Keratinocyte (primary cell): ENCODE data around the gene LAMA1. TPM values are rescaled to one million over a fixed set of nuclear protein-coding genes. Genes with fewer than 3 reads are reported as not detected.

Source experiments
- DNase-seq: peaks from one replicate; pipeline ENCODE4 v3.0.0-alpha.2; 2011; ENCODE audit warnings: low read depth, missing footprints, low spot score
- FAIRE-seq: peaks from 2 replicates; lab custom pipeline; 2011; peaks lifted over from hg19 to GRCh38; lab: Jason Lieb, UNC
- H2AFZ ChIP-seq: 2 replicates; pipeline ENCODE4 v1.6.0; 2012; ENCODE audit warnings: low read length, control low read depth, inconsistent platforms; ENCODE audit not compliant: control insufficient read depth
- H3K27ac ChIP-seq: 2 replicates; pipeline ENCODE4 v1.5.1; 2011; ENCODE audit warnings: low read length; ENCODE audit not compliant: control insufficient read depth, insufficient read depth
- H3K27me3 ChIP-seq: 3 replicates; pipeline ENCODE4 v1.6.0; 2011; ENCODE audit warnings: low read length; ENCODE audit not compliant: control insufficient read depth, insufficient read depth; ENCODE audit errors: extremely low read depth
- H3K36me3 ChIP-seq, 2 experiments: 2 replicates in 1 of 2; 3 replicates in 1 of 2; pipeline ENCODE4 v1.5.1; 2011; ENCODE audit warnings: low read length in 2 of 2, mild to moderate bottlenecking in 1 of 2; ENCODE audit not compliant: control insufficient read depth in 2 of 2, insufficient read depth in 2 of 2; ENCODE audit errors: extremely low read depth in 1 of 2
- H3K4me1 ChIP-seq: 3 replicates; pipeline ENCODE4 v1.5.1; 2011; ENCODE audit warnings: low read length; ENCODE audit not compliant: control insufficient read depth, insufficient read depth; ENCODE audit errors: extremely low read depth
- H3K4me2 ChIP-seq: 3 replicates; pipeline ENCODE4 v1.6.0; 2011; ENCODE audit warnings: low read depth, low read length; ENCODE audit not compliant: control insufficient read depth, insufficient read depth; ENCODE audit errors: extremely low read depth
- H3K4me3 ChIP-seq, 3 experiments: fragments of 200-600 bp in 1 of 3; sonication (generic) in 1 of 3; 2 replicates in 2 of 3; 3 replicates in 1 of 3; pipeline ENCODE4 v1.5.1; 2011 to 2016; ENCODE audit warnings: low read length in 3 of 3, mild to moderate bottlenecking in 3 of 3, control low read depth in 2 of 3, inconsistent platforms in 1 of 3, low read depth in 1 of 3, mixed read lengths in 1 of 3, mixed run types in 1 of 3, moderate library complexity in 1 of 3; ENCODE audit not compliant: control insufficient read depth in 2 of 3, insufficient read depth in 2 of 3; ENCODE audit errors: extremely low read depth in 1 of 3
- H3K79me2 ChIP-seq: 2 replicates; pipeline ENCODE4 v1.6.0; 2012; ENCODE audit warnings: low read length; ENCODE audit not compliant: control insufficient read depth, insufficient read depth
- H3K9ac ChIP-seq: 3 replicates; pipeline ENCODE4 v1.6.0; 2011; ENCODE audit warnings: low read length; ENCODE audit not compliant: control insufficient read depth, insufficient read depth; ENCODE audit errors: extremely low read depth
- H3K9me1 ChIP-seq: 3 replicates; pipeline ENCODE4 v1.6.0; 2011; ENCODE audit warnings: low read length; ENCODE audit not compliant: control insufficient read depth, insufficient read depth; ENCODE audit errors: extremely low read depth
- H3K9me3 ChIP-seq: 2 replicates; pipeline ENCODE4 v1.5.1; 2012; ENCODE audit warnings: low read depth, low read length; ENCODE audit not compliant: control insufficient read depth
- H4K20me1 ChIP-seq: 3 replicates; pipeline ENCODE4 v1.6.0; 2011; ENCODE audit warnings: low read length; ENCODE audit not compliant: control insufficient read depth, insufficient read depth; ENCODE audit errors: extremely low read depth
- CTCF ChIP-seq, 3 experiments: IDR thresholded peaks in 1 of 3; conservative IDR thresholded peaks in 1 of 3; optimal IDR thresholded peaks in 1 of 3; 2 replicates in 2 of 3; 3 replicates in 1 of 3; pipeline versions ENCODE3 to v1.5.1; 2011; ENCODE audit warnings: low read length in 3 of 3, mild to moderate bottlenecking in 3 of 3, moderate library complexity in 2 of 3, control low read depth in 1 of 3, inconsistent platforms in 1 of 3; ENCODE audit not compliant: insufficient read depth in 2 of 3; ENCODE audit errors: extremely low read depth in 1 of 3
- EZH2 ChIP-seq: IDR thresholded peaks from one replicate; pipeline ENCODE4 v1.6.1; 2012; ENCODE audit warnings: inconsistent platforms, mild to moderate bottlenecking, low read length, moderate library complexity
- dilution Hi-C: fragments of 300-500 bp; cut with MboI; formaldehyde crosslinking; loops from one replicate; pipeline ENCODE4 v1.7.0; 2020; ENCODE audit warnings: low sequenced_read_pairs; ENCODE audit not compliant: extremely low pct_ligation_motif_present
- polyA plus RNA-seq, 5 experiments: library from polyadenylated mRNA; depleted of rRNA in 3 of 5; stranded (reverse) in 3 of 5; stranded (forward) in 1 of 5; unstranded in 1 of 5; fragments of >200 nt; gene quantifications; 1 replicate in 1 of 5; 2 replicates in 3 of 5; 3 replicates in 1 of 5; pipeline versions ENCODE4 v1.2.1 to v1.2.3, GENCODE V29; 2011 to 2012; ENCODE audit warnings: missing spikeins in 2 of 5, low read depth in 1 of 5, low replicate concordance in 1 of 5

LAMA1 gene
- polyA plus RNA-seq, 1 donor (not counting 4 experiments of a cell fraction or from before 2014, with no cell fraction given), result 2.1 TPM

DNA sequence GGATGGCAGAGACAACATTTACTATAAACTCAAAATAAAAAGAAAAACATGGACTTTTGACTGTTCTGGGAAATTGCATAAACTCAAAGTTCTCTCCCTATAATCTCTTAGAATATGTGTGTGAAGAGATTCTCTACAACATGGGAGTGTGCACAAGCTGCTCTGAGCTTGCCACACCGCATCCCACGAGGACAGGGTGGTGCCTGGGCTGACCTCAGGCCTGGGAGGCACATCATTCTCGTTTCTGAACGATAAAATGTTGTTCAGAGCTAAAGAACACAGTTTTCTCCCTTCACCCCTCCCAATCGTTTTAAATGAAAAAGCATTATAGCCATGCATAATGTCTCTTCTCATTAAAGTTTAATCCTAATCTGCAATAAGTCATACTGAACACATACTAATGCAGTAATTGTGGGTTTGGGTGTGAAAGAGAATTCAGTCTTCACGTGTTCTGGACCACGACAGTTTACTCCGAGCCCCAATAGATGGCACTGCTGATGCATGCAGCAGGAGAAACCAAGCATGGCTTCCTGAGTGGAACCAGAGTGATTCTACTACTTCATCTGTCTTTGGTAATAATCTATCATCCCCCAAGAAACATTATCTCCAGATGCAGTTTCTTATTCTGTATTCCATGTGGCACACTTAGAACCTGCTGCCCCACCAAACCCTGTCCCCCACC, 46.9 kb upstream of the LAMA1 start:
- Histone ChIP-seq H3K9me3 (no peaks in the 10 kb centered on the region), H3K4me3 (no peak overlapping the region), H3K27ac (no peak overlapping the region), H3K9me1 (no peaks in the 10 kb centered on the region), H2AFZ (no peak overlapping the region), H3K4me1 (no peaks in the 10 kb centered on the region), H3K27me3 (no peaks in the 10 kb centered on the region), H3K4me2 (no peak overlapping the region), H4K20me1 (no peaks in the 10 kb centered on the region), H3K36me3 (no peaks in the 10 kb centered on the region), H3K79me2 (no peaks in the 10 kb centered on the region), H3K9ac (no peak overlapping the region)
- FAIRE-seq (no peak), DNase-seq (no peak)
- TF ChIP-seq CTCF (optimal IDR thresholded peaks at IDR 0.05 in 1 of 3, IDR thresholded peaks at IDR 0.05 in 1 of 3, conservative IDR thresholded peaks at IDR 0.05 in 1 of 3; ENCODE audit: extremely low read depth in 1 of 3, insufficient read depth in 2 of 3, low read length in 3 of 3) (peak; percentile 15 to 69 (median 35)), EZH2 (no peak)
- dilution Hi-C loops, result no loop called here

GRCh38 chr18:7158216-7158615, 40.6 kb upstream of the LAMA1 start:
- Histone ChIP-seq H3K9me3 (no peaks in the 10 kb centered on the region), H3K9me1 (no peaks in the 10 kb centered on the region), H4K20me1 (no peaks in the 10 kb centered on the region), H3K4me3 (no peak overlapping the region), H3K9ac (no peak overlapping the region), H3K27me3 (no peaks in the 10 kb centered on the region), H3K27ac (no peak overlapping the region), H3K79me2 (no peaks in the 10 kb centered on the region), H3K4me1 (peaks cover 3% of the 10 kb centered on the region), H2AFZ (peak overlapping the region; percentile 33), H3K4me2 (no peak overlapping the region), H3K36me3 (no peaks in the 10 kb centered on the region)
- no peak for TF ChIP-seq EZH2
- TF ChIP-seq CTCF (optimal IDR thresholded peaks at IDR 0.05 in 1 of 3, IDR thresholded peaks at IDR 0.05 in 1 of 3, conservative IDR thresholded peaks at IDR 0.05 in 1 of 3; ENCODE audit: extremely low read depth in 1 of 3, insufficient read depth in 2 of 3, low read length in 3 of 3), result no peak
- dilution Hi-C loops, result no loop called here
- FAIRE-seq (peak; percentile 73), DNase-seq (no peak)
